SK-N-SH (cell line): Measurements from ENCODE around the gene IDUA. TPM values are rescaled to one million over a fixed set of nuclear protein-coding genes. Genes with fewer than 3 reads are reported as not detected.

ENCODE experiments used
- CTCF ChIA-PET: fragments of 300-600, 350-600 bp; formaldehyde crosslinking; extraction: SDS; loops from one replicate; lab custom pipeline; 2021; lab: Yijun Ruan, JAX
- POLR2A ChIA-PET: fragments of 350-600 bp; sonication (Branson Sonifier 250); formaldehyde crosslinking; extraction: SDS; loops from one replicate; lab custom pipeline; 2020; ENCODE audit warnings: antibody characterized with exemption, inconsistent platforms; lab: Yijun Ruan, JAX
- DNase-seq: peaks from one replicate; pipeline ENCODE4 v3.0.0; 2012
- H2AFZ ChIP-seq: fragments of 200-600 bp; sonication (generic); 2 replicates; pipeline ENCODE4 v1.8.1; 2016; ENCODE audit warnings: antibody characterized with exemption, mild to moderate bottlenecking, low read depth
- H3F3A ChIP-seq: fragments of 200-600 bp; sonication (generic); replicated peaks from 2 replicates; pipeline ENCODE3; 2016; ENCODE audit warnings: antibody characterized with exemption, mild to moderate bottlenecking; ENCODE audit not compliant: insufficient read depth
- H3K27ac ChIP-seq, 2 experiments: fragments of 200-500 bp in 1 of 2; fragments of 200-600 bp in 1 of 2; sonication (Bioruptor generic) in 1 of 2; sonication (generic), shearing (Covaris generic) in 1 of 2; 2 replicates each; pipeline versions ENCODE4 v1.5.1 to v1.6.1; 2014 to 2016; ENCODE audit warnings: low read depth in 2 of 2, inconsistent platforms in 1 of 2, low read length in 1 of 2, mild to moderate bottlenecking in 1 of 2, mixed read lengths in 1 of 2
- H3K27me3 ChIP-seq: fragments of 200-600 bp; sonication (generic), shearing (Covaris generic); 2 replicates; pipeline ENCODE4 v1.6.1; 2016; ENCODE audit warnings: mixed run types; ENCODE audit not compliant: insufficient read depth
- H3K36me3 ChIP-seq, 2 experiments: fragments of 200-500 bp in 1 of 2; fragments of 200-600 bp in 1 of 2; sonication (Bioruptor generic) in 1 of 2; sonication (generic) in 1 of 2; replicated peaks in 1 of 2; 2 replicates each; pipeline versions ENCODE3 to v1.5.1; 2014 to 2016; ENCODE audit warnings: low read length in 1 of 2, mild to moderate bottlenecking in 1 of 2; ENCODE audit not compliant: insufficient read depth in 2 of 2, control insufficient read depth in 1 of 2
- H3K4me1 ChIP-seq, 2 experiments: fragments of 200-500 bp in 1 of 2; fragments of 200-600 bp in 1 of 2; sonication (Bioruptor generic) in 1 of 2; sonication (generic), shearing (Covaris generic) in 1 of 2; 2 replicates each; pipeline versions ENCODE4 v1.5.1 to v1.6.1; 2014 to 2016; ENCODE audit warnings: low read depth in 1 of 2, low read length in 1 of 2, mixed run types in 1 of 2; ENCODE audit not compliant: insufficient read depth in 2 of 2, control insufficient read depth in 1 of 2
- H3K4me2 ChIP-seq: fragments of 200-600 bp; sonication (generic), shearing (Covaris generic); 2 replicates; pipeline ENCODE4 v1.6.1; 2017; ENCODE audit warnings: mixed run types
- H3K4me3 ChIP-seq, 2 experiments: fragments of 200-500 bp in 1 of 2; fragments of 200-600 bp in 1 of 2; sonication (Bioruptor generic) in 1 of 2; sonication (generic), shearing (Covaris generic) in 1 of 2; 2 replicates each; pipeline versions ENCODE4 v1.5.1 to v1.8.1; 2014 to 2016; ENCODE audit warnings: low read depth in 2 of 2, inconsistent platforms in 1 of 2, low read length in 1 of 2, mild to moderate bottlenecking in 1 of 2, mixed read lengths in 1 of 2, moderate library complexity in 1 of 2
- H3K79me2 ChIP-seq: fragments of 200-600 bp; sonication (generic); 2 replicates; pipeline ENCODE4 v1.8.1; 2017; ENCODE audit warnings: mild to moderate bottlenecking; ENCODE audit not compliant: insufficient read depth
- H3K9ac ChIP-seq: fragments of 200-600 bp; sonication (generic); 2 replicates; pipeline ENCODE4 v1.6.1; 2017; ENCODE audit warnings: mixed run types
- H3K9me2 ChIP-seq: fragments of 200-600 bp; sonication (generic); 2 replicates; pipeline ENCODE4 v1.6.1; 2017; ENCODE audit warnings: mixed run types
- H3K9me3 ChIP-seq: fragments of 200-600 bp; sonication (generic); 2 replicates; pipeline ENCODE4 v1.6.1; 2017; ENCODE audit warnings: mixed run types, mild to moderate bottlenecking, moderate library complexity
- H4K20me1 ChIP-seq: fragments of 200-600 bp; sonication (generic); 2 replicates; pipeline ENCODE4 v1.6.1; 2017; ENCODE audit warnings: mild to moderate bottlenecking, mixed run types; ENCODE audit not compliant: insufficient read depth
- CHD2 ChIP-seq: fragments of 150-350 bp; IDR thresholded peaks from 2 replicates; pipeline ENCODE4 v1.6.1; 2018; ENCODE audit warnings: low read length; ENCODE audit not compliant: partially characterized antibody
- GABPA ChIP-seq: IDR thresholded peaks from 2 replicates; pipeline ENCODE4 v1.4.0; 2012; ENCODE audit warnings: low read depth, mild to moderate bottlenecking
- GATA2 ChIP-seq: sonication (generic); formaldehyde crosslinking; IDR thresholded peaks from 2 replicates; pipeline ENCODE4 v1.5.0; 2020; ENCODE audit warnings: mild to moderate bottlenecking, missing genetic modification reagents
- MEF2A ChIP-seq: IDR thresholded peaks from 2 replicates; pipeline ENCODE4 v1.4.0; 2012; ENCODE audit warnings: low read depth, borderline replicate concordance
- MXI1 ChIP-seq: IDR thresholded peaks from 2 replicates; pipeline ENCODE4 v1.6.1; 2012; ENCODE audit warnings: mild to moderate bottlenecking, low read depth, low read length, improper control_type of control experiment
- NFIC ChIP-seq: IDR thresholded peaks from 2 replicates; pipeline ENCODE4 v1.4.0; 2012; ENCODE audit warnings: borderline replicate concordance
- NRF1 ChIP-seq: IDR thresholded peaks from 2 replicates; pipeline ENCODE4 v1.6.1; 2012; ENCODE audit warnings: low read depth, mild to moderate bottlenecking, low read length
- PBX3 ChIP-seq: IDR thresholded peaks from 2 replicates; pipeline ENCODE4; 2012
- RAD21 ChIP-seq: IDR thresholded peaks from 2 replicates; pipeline ENCODE4 v1.6.1; 2012; ENCODE audit warnings: mild to moderate bottlenecking, low read length
- REST ChIP-seq: IDR thresholded peaks from 2 replicates; pipeline ENCODE4 v1.6.1; 2012; ENCODE audit warnings: mild to moderate bottlenecking, low read depth, low read length, moderate library complexity
- SIN3A ChIP-seq: IDR thresholded peaks from 2 replicates; pipeline ENCODE4 v1.6.1; 2012; ENCODE audit warnings: low read depth, mild to moderate bottlenecking, low read length, moderate library complexity, borderline replicate concordance
- SMC3 ChIP-seq: IDR thresholded peaks from 2 replicates; pipeline ENCODE4 v1.6.1; 2012; ENCODE audit warnings: low read depth, low read length, improper control_type of control experiment
- TAF1 ChIP-seq: IDR thresholded peaks from 2 replicates; pipeline ENCODE4 v1.6.1; 2012; ENCODE audit warnings: low read depth, mild to moderate bottlenecking, low read length, moderate library complexity, borderline replicate concordance
- TEAD4 ChIP-seq: IDR thresholded peaks from 2 replicates; pipeline ENCODE4 v1.4.0; 2012; ENCODE audit warnings: mild to moderate bottlenecking, borderline replicate concordance; ENCODE audit not compliant: insufficient read depth
- USF1 ChIP-seq: IDR thresholded peaks from 2 replicates; pipeline ENCODE4 v1.4.0; 2012; ENCODE audit warnings: low read depth, borderline replicate concordance
- YY1 ChIP-seq: IDR thresholded peaks from 2 replicates; pipeline ENCODE4 v1.4.0; 2012; ENCODE audit warnings: low read depth, mild to moderate bottlenecking
- WGBS: methylation state at CpG from one replicate; pipeline ENCODE4 v1.1.6; 2017; ENCODE audit warnings: low lambda C conversion rate; 5-methylcytosine and 5-hydroxymethylcytosine counted together
- polyA plus RNA-seq, 3 experiments: library from polyadenylated mRNA; depleted of rRNA; stranded (reverse); fragments of >200 nt; gene quantifications; 2 replicates each; pipeline ENCODE4 v1.2.3, GENCODE V29; 2012
- TF ChIP-seq, protein P1 (sequence below): fragments of 200-600 bp; sonication (generic); IDR thresholded peaks from 2 replicates; pipeline ENCODE4 v1.6.1; 2017; ENCODE audit warnings: antibody characterized with exemption, mild to moderate bottlenecking, moderate library complexity
- TF ChIP-seq, protein P2 (sequence below): fragments of 150-350 bp; IDR thresholded peaks from 2 replicates; pipeline ENCODE4 v1.6.1; 2016; ENCODE audit warnings: mild to moderate bottlenecking, low read depth, low read length

The IDUA gene
- polyA plus RNA-seq, 1 of the 3 experiments (the other 2 are of a cell fraction) = 24.4 TPM

DNA sequence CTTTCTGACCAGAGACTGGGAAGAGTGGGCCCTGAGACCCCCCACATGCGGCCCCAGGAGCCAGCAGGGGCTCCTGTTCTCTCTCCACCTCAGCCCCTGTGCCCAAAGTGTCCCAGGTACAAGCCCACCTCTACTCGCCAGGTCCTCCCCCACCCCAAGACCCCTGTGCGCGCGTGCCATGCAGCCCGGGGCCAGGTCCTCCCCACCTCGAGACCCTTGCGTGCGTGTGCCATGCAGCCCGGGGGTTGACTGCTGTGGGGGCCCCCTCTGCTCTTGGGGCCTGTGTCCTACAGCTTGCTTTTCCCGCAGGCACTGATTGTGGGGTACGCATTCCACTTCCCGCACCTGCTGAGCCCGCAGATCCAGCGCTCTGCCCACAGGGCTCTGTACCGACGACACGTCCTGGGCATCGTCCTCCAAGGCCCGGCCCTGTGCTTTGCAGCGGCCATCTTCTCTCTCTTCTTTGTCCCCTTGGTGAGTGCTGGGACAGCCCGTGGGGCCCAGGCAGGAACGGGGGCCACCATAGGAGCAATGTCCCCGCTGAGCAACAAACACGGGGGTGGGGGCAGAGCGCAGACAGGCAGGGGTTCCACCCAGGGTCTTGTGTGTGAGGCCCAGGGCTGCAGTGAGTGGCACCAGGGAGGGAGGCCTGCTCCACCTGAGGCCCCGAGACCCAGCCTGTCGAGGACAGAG, 33.8 kb upstream of the IDUA start:
- CTCF ChIA-PET = no interaction called here
- 92% methylated on average over 15 of the region's 28 CpGs for WGBS

DNA sequence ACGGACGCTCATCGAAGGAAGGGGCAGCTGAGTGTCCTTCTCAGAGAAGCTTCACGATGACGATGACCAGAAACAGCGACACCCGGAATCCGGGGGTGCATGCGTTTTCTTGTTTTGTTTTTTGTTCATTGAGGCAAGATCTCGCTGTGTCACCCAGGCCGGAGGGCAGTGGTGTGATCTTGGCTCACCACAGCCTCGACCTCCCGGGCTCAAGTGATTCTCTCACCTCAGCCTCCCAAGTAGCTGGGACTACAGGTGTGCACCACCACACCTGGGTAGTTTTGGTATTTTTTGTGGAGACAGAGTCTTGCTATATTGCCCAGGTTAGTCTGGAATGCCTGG, 33.3 kb upstream of the IDUA start:
- Histone ChIP-seq H3K4me3 (no peak overlapping the region), H3K9me2 (no peaks in the 10 kb centered on the region), H3F3A (no peaks in the 10 kb centered on the region), H3K9me3 (no peaks in the 10 kb centered on the region), H3K36me3 (peaks cover 0 to 6% of the 10 kb centered on the region in 2 experiments), H2AFZ (no peak overlapping the region), H3K9ac (no peak overlapping the region), H3K27ac (no peak overlapping the region), H3K4me1 (no peaks in the 10 kb centered on the region), H3K27me3 (no peaks in the 10 kb centered on the region), H3K4me2 (no peak overlapping the region), H4K20me1 (no peaks in the 10 kb centered on the region), H3K79me2 (no peaks in the 10 kb centered on the region)
- 96% methylated on average over 13 of the region's 13 CpGs for WGBS
- POLR2A ChIA-PET = no interaction called here
- DNase-seq = no peak
- CTCF ChIA-PET = no interaction called here
- TF ChIP-seq NFIC (no peak), USF1 (no peak), SMC3 (no peak), MXI1 (no peak), PBX3 (no peak), CHD2 (no peak), MEF2A (no peak), TEAD4 (no peak)
- TF ChIP-seq, protein P1, sequence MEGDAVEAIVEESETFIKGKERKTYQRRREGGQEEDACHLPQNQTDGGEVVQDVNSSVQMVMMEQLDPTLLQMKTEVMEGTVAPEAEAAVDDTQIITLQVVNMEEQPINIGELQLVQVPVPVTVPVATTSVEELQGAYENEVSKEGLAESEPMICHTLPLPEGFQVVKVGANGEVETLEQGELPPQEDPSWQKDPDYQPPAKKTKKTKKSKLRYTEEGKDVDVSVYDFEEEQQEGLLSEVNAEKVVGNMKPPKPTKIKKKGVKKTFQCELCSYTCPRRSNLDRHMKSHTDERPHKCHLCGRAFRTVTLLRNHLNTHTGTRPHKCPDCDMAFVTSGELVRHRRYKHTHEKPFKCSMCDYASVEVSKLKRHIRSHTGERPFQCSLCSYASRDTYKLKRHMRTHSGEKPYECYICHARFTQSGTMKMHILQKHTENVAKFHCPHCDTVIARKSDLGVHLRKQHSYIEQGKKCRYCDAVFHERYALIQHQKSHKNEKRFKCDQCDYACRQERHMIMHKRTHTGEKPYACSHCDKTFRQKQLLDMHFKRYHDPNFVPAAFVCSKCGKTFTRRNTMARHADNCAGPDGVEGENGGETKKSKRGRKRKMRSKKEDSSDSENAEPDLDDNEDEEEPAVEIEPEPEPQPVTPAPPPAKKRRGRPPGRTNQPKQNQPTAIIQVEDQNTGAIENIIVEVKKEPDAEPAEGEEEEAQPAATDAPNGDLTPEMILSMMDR = no peak
- TF ChIP-seq, protein P2, sequence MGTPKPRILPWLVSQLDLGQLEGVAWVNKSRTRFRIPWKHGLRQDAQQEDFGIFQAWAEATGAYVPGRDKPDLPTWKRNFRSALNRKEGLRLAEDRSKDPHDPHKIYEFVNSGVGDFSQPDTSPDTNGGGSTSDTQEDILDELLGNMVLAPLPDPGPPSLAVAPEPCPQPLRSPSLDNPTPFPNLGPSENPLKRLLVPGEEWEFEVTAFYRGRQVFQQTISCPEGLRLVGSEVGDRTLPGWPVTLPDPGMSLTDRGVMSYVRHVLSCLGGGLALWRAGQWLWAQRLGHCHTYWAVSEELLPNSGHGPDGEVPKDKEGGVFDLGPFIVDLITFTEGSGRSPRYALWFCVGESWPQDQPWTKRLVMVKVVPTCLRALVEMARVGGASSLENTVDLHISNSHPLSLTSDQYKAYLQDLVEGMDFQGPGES = no peak

More for the DNA sequence above, 33.8 kb upstream of the IDUA start:
- no peaks in the 10 kb centered on the region for H3K79me2 ChIP-seq
- H3K27ac ChIP-seq = no peak overlapping the region
- H2AFZ ChIP-seq = no peak overlapping the region
- no peak overlapping the region for H3K4me3 ChIP-seq
- no peak overlapping the region for H3K4me2 ChIP-seq
- no peak for TF ChIP-seq GATA2 (CRISPR knock-in tag)
- no peak for TF ChIP-seq RAD21
- TF ChIP-seq MXI1 = no peak
- TF ChIP-seq NRF1 = no peak
- TF ChIP-seq REST = no peak
- TF ChIP-seq YY1 = no peak
- TF ChIP-seq SIN3A = no peak
- TF ChIP-seq GABPA = no peak
- no peak for TF ChIP-seq TAF1
- no peaks in the 10 kb centered on the region for H3K4me1 ChIP-seq
- DNase-seq = peak; percentile 17
- H4K20me1 ChIP-seq = no peaks in the 10 kb centered on the region
- no peaks in the 10 kb centered on the region for H3F3A ChIP-seq
- H3K9ac ChIP-seq = no peak overlapping the region
- peaks cover 0 to 5% of the 10 kb centered on the region in 2 experiments for H3K36me3 ChIP-seq
- no peaks in the 10 kb centered on the region for H3K9me2 ChIP-seq
- POLR2A ChIA-PET = no interaction called here
- no peaks in the 10 kb centered on the region for H3K27me3 ChIP-seq
- H3K9me3 ChIP-seq = no peaks in the 10 kb centered on the region
